MM.1S (cell line): ENCODE results near the gene SERPINB13.
"Not testable (repeated sequence)": the region's sequence is repeated elsewhere in the genome, so short reads cannot be mapped to it uniquely, and the experiment has no call there.

Source experiments
- EZH2 ChIP-seq: fragments of 300-600 bp; sonication (generic); optimal IDR thresholded peaks from 2 replicates; pipeline ENCODE3; 2017; ENCODE audit warnings: low read depth, mild to moderate bottlenecking, antibody characterized with exemption, low read length, mixed read lengths
- EZH2phosphoT487 ChIP-seq: fragments of 300-600 bp; sonication (generic); IDR thresholded peaks from 2 replicates; pipeline ENCODE4 v1.6.1; 2018; ENCODE audit warnings: antibody characterized with exemption, low read length
- TF ChIP-seq, protein P1 (sequence below): fragments of 300-600 bp; sonication (generic); IDR thresholded peaks from 2 replicates; pipeline ENCODE4 v1.5.1; 2016; ENCODE audit warnings: antibody characterized with exemption, low read length, mixed read lengths

DNA sequence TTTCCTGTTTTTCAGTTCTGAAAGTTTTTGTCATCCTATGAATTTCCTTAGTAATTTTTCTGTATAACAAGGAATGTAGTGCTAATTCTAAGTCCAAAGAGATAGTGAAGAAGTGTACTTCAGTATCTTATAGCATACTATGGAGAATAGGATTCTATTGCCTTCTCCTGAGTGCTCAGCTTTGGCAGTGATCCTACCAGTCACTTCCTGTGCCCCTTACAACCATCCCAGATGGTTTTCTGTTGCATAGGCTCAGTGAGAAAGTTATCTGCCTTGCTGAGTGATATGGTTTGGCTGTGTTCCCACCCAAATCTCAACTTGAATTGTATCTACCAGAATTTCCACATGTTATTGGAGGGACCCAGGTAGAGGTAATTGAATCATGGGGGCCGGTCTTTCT lies 57.6 kb downstream of the SERPINB13 start:
- TF ChIP-seq, protein P1, sequence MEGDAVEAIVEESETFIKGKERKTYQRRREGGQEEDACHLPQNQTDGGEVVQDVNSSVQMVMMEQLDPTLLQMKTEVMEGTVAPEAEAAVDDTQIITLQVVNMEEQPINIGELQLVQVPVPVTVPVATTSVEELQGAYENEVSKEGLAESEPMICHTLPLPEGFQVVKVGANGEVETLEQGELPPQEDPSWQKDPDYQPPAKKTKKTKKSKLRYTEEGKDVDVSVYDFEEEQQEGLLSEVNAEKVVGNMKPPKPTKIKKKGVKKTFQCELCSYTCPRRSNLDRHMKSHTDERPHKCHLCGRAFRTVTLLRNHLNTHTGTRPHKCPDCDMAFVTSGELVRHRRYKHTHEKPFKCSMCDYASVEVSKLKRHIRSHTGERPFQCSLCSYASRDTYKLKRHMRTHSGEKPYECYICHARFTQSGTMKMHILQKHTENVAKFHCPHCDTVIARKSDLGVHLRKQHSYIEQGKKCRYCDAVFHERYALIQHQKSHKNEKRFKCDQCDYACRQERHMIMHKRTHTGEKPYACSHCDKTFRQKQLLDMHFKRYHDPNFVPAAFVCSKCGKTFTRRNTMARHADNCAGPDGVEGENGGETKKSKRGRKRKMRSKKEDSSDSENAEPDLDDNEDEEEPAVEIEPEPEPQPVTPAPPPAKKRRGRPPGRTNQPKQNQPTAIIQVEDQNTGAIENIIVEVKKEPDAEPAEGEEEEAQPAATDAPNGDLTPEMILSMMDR, result not testable (repeated sequence)
- TF ChIP-seq EZH2, EZH2phosphoT487: not testable (repeated sequence)
